ENCODE data around the gene CPXM2. TPM values are rescaled to one million over a fixed set of nuclear protein-coding genes. Genes with fewer than 3 reads are reported as not detected.

CPXM2 gene
- total RNA-seq, 4 donors from 2014 or later: 2.1 to 48.2 (median 17.8) TPM

DNA sequence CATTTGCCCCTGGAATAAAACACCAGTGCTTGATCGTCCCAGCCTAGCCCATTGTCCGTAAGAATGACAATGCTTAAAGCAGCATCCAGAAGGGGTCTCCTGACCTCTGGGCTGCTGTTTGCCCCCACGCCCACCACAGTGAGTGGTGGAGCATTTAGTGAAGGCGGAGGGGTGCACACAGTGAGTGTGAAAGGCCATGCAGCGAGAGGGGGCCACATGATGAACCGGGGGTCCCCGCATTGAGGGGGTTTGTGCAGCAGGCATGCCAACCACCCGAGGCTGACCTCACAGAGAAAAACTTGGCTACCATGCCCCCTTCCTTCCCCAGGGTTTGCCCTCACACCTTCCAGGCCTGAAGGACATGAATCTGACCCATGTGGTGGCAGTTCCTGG lies 28.4 kb downstream of the CPXM2 start:
- no peaks in the 10 kb centered on the region for H3K4me1 ChIP-seq
- no peak for DNase-seq
- H3K9me3 ChIP-seq: no peaks in the 10 kb centered on the region
- H3K4me3 ChIP-seq: no peak overlapping the region
- no peaks in the 10 kb centered on the region for H3K27me3 ChIP-seq
- no peaks in the 10 kb centered on the region for H3K36me3 ChIP-seq
- intact Hi-C loops (cut with DNase I; ENCODE audit: low total_unique reads): no loop called here
- no peak overlapping the region for H3K27ac ChIP-seq
- TF ChIP-seq CTCF (IDR thresholded peaks at IDR 0.05): no peak
- TF ChIP-seq POLR2A (IDR thresholded peaks at IDR 0.05): no peak

DNA sequence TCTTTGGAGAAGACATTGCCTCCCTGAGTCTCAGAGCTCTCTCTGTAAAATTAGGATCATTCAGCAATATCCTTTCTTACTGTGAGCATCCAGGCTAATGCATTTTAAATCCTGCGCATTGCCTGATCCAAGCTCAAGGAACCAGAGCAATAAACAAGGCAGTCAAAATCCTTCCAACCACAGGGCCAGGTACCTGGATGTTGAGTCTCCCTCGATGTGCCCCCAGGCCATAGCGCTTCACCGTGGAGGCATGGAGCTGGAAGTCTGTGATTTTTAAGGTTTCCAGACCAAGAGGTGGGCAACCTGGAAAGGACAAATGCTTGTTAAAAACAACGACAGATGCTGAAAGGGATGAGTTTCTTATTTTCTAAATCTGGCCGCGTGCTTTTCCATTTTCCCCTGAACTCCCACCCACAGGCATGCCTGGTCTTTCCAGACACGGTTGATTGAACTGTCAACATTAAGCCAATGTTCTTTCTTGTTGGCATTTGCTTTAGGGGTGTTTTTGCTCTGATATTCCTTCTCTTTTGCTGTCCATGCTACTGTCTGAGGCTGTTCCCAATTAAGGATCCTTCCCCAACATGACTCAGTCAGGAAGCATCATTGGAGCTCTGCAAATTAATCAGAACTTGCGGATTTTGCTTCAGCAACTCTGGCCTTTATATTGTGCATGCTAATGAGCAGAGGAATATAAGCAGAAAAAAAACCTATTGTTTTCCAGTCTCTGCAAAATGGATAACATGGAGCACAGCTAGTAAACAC lies 29.0 kb downstream of the CPXM2 start:
- H3K27ac ChIP-seq: no peak overlapping the region
- no peaks in the 10 kb centered on the region for H3K4me1 ChIP-seq
- H3K4me3 ChIP-seq: no peak overlapping the region
- H3K36me3 ChIP-seq: no peaks in the 10 kb centered on the region
- no peaks in the 10 kb centered on the region for H3K27me3 ChIP-seq
- TF ChIP-seq POLR2A (IDR thresholded peaks at IDR 0.05) (no peak), CTCF (IDR thresholded peaks at IDR 0.05) (no peak)
- intact Hi-C loops (cut with DNase I; ENCODE audit: low total_unique reads): no loop called here
- H3K9me3 ChIP-seq: no peaks in the 10 kb centered on the region
- DNase-seq: no peak

GRCh38 chr10:123860856-123861255 lies 30.8 kb downstream of the CPXM2 start:
- H3K4me3 ChIP-seq: no peak overlapping the region
- TF ChIP-seq POLR2A (IDR thresholded peaks at IDR 0.05): no peak
- no peak for TF ChIP-seq CTCF (IDR thresholded peaks at IDR 0.05)
- no peaks in the 10 kb centered on the region for H3K9me3 ChIP-seq
- no peaks in the 10 kb centered on the region for H3K4me1 ChIP-seq
- intact Hi-C loops (cut with DNase I; ENCODE audit: low total_unique reads): no loop called here
- no peak overlapping the region for H3K27ac ChIP-seq
- DNase-seq: no peak
- no peaks in the 10 kb centered on the region for H3K27me3 ChIP-seq
- H3K36me3 ChIP-seq: no peaks in the 10 kb centered on the region

- Histone ChIP-seq H3K9me3 (no peaks in the 10 kb centered on the region), H3K4me1 (no peaks in the 10 kb centered on the region), H3K27me3 (no peaks in the 10 kb centered on the region), H3K36me3 (no peaks in the 10 kb centered on the region), H3K4me3 (no peak overlapping the region), H3K27ac (no peak overlapping the region)
- TF ChIP-seq CTCF (IDR thresholded peaks at IDR 0.05) (no peak), POLR2A (IDR thresholded peaks at IDR 0.05) (no peak)
- intact Hi-C loops (cut with DNase I; ENCODE audit: low total_unique reads): no loop called here
- DNase-seq: no peak
Measured at GRCh38 chr10:123860209-123860608, 31.4 kb downstream of the CPXM2 start.

- H3K36me3 ChIP-seq: no peaks in the 10 kb centered on the region
- no peak for DNase-seq
- TF ChIP-seq POLR2A (IDR thresholded peaks at IDR 0.05): no peak
- TF ChIP-seq CTCF (IDR thresholded peaks at IDR 0.05): no peak
- H3K27ac ChIP-seq: no peak overlapping the region
- no peaks in the 10 kb centered on the region for H3K9me3 ChIP-seq
- intact Hi-C loops (cut with DNase I; ENCODE audit: low total_unique reads): no loop called here
- no peaks in the 10 kb centered on the region for H3K4me1 ChIP-seq
- H3K27me3 ChIP-seq: no peaks in the 10 kb centered on the region
- H3K4me3 ChIP-seq: no peak overlapping the region
Measured at GRCh38 chr10:123859653-123860050, 32.0 kb downstream of the CPXM2 start.

All from uterus (tissue), 4 donors.